ENCODE measurements around the gene COL15A1.
A peak's percentile ranks its signal among the peaks of the same experiment; 100 is the strongest.

The COL15A1 gene

GRCh38 chr9:99015448-99015847, 71.7 kb downstream of the COL15A1 start:
- no peak for DNase-seq (ENCODE audit: low spot score)

GRCh38 chr9:99015890-99016289, 72.2 kb downstream of the COL15A1 start:
- no peak for DNase-seq (ENCODE audit: low spot score)

DNA sequence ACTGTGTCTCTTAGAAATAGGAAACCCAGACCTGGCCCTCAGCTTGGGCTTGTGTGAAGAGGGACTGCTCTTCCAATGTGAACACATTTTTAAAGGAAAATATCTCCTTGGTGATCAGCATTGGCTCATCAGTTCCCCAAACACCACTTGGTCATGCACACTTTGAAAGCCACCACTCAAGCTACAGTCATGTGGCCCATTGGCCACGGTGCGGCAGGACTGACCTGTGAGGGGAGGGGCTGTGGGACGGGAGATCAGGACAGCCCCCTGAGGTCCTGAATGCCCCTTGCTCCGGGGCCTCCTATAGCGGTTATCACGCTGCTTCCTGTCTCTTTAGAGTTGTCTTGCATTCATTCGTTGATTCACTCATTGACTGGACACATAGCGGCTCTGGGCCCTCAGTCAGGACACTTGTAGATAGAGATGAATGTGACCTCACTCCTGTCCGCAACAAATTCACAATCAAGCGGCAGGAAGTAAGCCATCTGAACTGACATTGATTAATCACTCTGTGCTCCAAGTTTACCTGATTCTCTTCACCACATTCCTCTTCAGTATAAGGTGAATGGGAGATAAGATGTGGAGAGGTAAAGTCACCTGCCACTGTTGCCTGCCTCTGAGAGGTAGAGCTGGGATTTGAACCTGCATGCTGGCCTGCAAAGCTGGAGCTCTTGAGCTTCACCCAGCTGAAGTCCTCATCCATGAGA, 73.1 kb downstream of the COL15A1 start:
- no peak for DNase-seq (ENCODE audit: low spot score)

DNA sequence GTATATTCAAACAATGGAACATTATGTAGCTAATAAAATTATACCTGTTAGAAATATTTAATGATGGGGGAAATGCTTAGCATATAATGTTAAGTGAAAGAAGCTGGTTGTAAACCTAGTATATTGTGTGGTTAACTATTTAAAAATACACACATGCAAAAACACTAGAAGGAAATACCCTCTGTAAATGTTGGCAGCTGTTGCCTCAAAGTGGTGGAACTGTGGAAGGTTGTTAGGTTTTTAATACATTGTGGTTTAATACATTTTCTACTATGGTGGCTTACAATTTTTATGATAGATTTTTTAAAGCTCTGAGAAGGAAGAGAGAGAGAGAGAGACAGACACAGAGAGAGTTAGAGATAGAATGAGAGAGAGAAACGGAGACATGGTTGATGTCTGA, 74.9 kb downstream of the COL15A1 start:
- DNase-seq (ENCODE audit: low spot score) = no peak

GRCh38 chr9:99019510-99020331, 76.0 kb downstream of the COL15A1 start:
- DNase-seq (ENCODE audit: low spot score) = peak; percentile 86

DNA sequence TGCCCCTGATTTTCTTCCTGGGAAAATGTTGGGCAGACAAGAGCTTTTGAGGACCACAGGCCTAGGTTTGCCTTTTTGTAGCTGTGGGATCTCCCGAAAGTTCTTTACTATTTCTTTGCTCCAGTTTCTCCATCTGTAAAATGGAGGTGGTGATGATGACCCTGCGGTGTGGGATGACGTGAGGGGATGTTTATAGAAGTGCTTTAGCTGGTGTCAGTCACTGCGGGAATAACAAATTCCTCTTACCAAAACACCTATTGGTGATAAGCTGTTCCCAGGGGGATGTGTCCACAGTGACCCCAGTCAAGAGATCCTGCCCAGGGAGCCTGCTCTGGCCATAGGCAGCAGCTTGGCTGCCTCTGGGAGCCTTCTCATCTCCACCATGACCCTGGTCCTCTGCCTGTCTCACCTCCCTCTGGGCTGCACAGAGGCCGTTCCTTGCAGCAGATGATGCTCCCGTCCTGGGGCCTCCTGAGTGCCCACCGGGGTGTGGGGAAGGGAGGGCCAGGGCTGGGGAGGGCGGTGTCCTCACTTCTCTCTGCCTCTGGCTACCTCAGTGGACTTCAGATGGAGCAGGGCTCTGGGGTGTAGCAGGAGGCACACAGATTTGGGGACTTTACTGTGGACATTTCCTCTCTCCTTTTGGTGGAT, 77.2 kb downstream of the COL15A1 start:
- DNase-seq (ENCODE audit: low spot score) = no peak

GRCh38 chr9:99021512-99021911, 77.8 kb downstream of the COL15A1 start:
- DNase-seq (ENCODE audit: low spot score) = no peak

DNA sequence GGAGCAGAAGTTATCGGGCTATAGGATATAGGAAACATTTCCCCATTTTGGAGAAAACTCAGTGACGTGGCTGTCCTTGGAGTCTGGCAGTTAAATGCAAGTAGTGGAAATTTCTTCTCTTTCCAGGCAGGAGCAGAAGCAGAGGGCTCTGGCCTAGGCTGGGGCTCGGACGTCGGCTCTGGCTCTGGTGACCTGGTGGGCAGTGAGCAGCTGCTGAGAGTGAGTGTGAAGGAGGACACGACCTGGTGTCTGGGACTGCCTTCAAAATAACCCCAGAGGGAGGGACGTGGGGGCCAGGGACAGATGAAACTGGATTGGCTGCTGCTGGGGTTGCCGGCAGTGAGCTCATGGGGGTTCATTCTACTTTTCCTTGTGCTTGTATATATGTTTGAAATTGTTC, 79.5 kb downstream of the COL15A1 start:
- no peak for DNase-seq (ENCODE audit: low spot score)

GRCh38 chr9:99023831-99024230, 80.1 kb downstream of the COL15A1 start:
- peak; percentile 38 for DNase-seq (ENCODE audit: low spot score)

- DNase-seq (ENCODE audit: low spot score) = no peak
These were observed 81.3 kb downstream of the COL15A1 start for GRCh38 chr9:99024959-99025358.

GRCh38 chr9:99025616-99026270, 82.0 kb downstream of the COL15A1 start:
- no peak for DNase-seq (ENCODE audit: low spot score)

GRCh38 chr9:99026271-99026955, 82.7 kb downstream of the COL15A1 start:
- DNase-seq (ENCODE audit: low spot score) = no peak

DNA sequence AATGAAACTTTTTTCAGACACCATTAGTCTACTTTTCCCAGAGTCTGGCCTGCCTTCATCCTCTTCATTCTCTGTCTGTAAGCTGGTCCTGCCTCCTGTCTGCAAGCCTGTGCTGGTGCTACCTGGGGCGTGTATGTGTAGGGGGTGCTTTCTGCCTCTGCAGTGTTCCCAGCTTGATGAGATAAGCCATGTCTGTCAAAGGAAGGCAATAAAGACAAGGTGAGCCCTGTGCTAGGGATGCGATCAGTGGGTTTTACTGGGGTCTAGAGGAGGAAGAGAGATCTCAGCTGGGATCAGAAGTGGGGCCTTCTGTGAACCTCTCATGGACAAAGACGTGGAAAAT, 83.2 kb downstream of the COL15A1 start:
- DNase-seq (ENCODE audit: low spot score) = no peak

GRCh38 chr9:99027443-99027842, 83.7 kb downstream of the COL15A1 start:
- no peak for DNase-seq (ENCODE audit: low spot score)

- DNase-seq (ENCODE audit: low spot score) = no peak
These were observed 85.5 kb downstream of the COL15A1 start for GRCh38 chr9:99029083-99029645.

DNA sequence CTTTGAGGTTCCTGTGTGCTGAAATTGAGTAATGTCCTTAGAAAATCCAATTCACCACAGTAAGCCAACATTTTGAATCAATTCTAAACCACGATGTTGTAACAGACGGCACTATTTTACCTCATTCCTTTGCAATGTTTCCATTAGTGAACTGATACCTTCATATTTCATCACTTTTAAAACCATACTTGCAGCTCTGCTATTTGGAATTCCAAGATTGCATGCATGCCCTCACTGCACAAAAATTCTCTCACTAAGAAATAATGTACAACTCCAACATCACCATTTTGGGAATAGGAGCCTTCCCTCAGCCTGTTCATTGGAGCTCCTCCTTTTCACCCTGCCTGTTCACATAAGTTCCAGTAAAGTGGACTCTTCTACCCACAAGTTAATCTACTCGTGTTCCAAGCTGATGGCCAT, 86.4 kb downstream of the COL15A1 start:
- peak; percentile 78 for DNase-seq (ENCODE audit: low spot score)

DNA sequence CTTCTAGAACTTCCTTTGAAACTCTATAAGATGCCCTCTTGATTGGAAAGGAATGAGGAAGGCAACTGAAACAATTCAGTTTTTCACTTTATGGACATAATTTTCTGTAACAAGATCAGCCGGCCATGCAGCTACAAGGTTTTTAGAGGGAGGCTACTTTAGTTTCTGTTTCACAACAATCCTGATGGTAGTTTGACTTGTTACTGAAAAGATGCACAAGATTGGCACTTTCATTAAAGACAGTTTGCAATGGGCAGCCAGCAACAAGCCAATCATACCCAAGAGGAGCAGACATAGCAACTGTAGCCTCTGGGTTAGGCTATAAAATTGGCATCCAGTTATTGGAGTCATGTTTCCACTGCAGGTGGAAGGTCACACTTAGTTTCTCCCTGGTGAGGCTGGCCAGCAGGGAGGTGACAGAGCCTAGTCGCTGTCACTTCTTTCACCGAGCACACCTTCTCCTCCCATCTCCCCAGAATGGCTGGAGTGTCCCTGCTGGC, 87.0 kb downstream of the COL15A1 start:
- no peak for DNase-seq (ENCODE audit: low spot score)

GRCh38 chr9:99031319-99031718, 87.6 kb downstream of the COL15A1 start:
- no peak for DNase-seq (ENCODE audit: low spot score)

GRCh38 chr9:99031994-99032393, 88.3 kb downstream of the COL15A1 start:
- DNase-seq (ENCODE audit: low spot score) = no peak

DNA sequence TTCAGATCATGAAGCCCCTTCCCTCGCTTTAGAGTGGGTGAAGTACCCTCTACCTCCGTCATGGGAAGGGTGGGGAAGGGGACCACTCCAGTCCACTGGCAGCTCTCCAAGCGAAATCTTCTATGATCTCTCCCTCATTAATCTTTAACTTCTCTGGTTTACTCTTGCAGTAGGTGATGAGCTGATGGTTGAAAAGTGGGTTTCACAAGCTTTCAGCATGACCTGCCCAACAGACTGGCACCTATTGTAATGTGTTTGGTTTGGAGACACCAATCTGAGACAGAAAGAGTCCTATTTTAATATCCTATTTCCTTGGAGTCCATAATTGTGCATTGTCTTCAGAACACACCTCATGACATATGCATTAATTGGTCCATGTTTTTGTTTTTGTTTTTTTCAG, 90.4 kb downstream of the COL15A1 start:
- no peak for DNase-seq (ENCODE audit: low spot score)

DNA sequence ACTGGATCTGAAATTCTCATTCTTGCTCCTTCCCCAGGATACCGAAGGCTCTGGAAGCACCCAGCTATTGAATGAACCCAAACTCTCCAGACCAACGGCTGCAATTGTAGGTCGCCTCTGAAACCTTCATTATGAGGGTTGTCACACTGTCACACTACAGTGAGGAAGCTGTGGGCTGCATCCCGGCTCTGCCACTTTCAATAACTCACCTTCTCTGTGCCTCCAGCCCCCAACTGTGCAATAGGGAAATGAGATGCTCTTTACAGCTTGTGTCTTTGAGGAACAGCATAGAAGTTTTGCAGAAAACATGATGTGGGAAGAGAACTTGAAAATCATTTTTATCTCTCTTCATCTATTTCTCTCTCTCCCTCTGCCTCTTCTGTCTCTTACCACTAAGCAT, 91.6 kb downstream of the COL15A1 start:
- DNase-seq (ENCODE audit: low spot score) = no peak
